ENCODE results near the gene RMDN2.
"Not testable (repeated sequence)": the region's sequence is repeated elsewhere in the genome, so short reads cannot be mapped to it uniquely, and the experiment has no call there.

RMDN2 gene

GRCh38 chr2:37898448-37898847, 26.6 kb upstream of the RMDN2 start:
- DNase-seq (ENCODE audit: low read depth) = no peak

GRCh38 chr2:37902991-37903390, 22.1 kb upstream of the RMDN2 start:
- DNase-seq (ENCODE audit: low read depth) = no peak

DNA sequence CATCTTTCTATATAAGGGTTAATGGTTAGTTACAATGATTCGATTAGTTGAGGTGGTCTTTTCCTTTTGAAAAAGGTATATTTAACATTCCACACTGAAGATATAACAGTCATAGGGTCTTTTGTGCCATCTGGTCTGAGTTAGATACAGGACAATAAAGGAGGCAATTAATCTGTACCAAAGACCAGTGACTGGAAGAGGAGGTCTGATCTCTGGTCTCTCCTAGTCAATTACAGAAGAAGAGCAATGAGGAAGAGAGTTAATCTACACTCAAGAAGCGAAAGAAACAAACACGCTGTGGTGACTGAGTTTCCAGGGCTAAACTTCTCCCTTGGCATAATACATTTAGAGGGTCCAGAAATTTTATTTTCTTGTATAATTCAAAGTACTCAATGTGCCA, 20.7 kb upstream of the RMDN2 start:
- no peak for DNase-seq (ENCODE audit: low read depth)

- no peak for DNase-seq (ENCODE audit: low read depth)
These were observed 20.1 kb upstream of the RMDN2 start for GRCh38 chr2:37904993-37905392.

- no peak for DNase-seq (ENCODE audit: low read depth)
These were observed 19.0 kb upstream of the RMDN2 start for GRCh38 chr2:37906131-37906530.

DNA sequence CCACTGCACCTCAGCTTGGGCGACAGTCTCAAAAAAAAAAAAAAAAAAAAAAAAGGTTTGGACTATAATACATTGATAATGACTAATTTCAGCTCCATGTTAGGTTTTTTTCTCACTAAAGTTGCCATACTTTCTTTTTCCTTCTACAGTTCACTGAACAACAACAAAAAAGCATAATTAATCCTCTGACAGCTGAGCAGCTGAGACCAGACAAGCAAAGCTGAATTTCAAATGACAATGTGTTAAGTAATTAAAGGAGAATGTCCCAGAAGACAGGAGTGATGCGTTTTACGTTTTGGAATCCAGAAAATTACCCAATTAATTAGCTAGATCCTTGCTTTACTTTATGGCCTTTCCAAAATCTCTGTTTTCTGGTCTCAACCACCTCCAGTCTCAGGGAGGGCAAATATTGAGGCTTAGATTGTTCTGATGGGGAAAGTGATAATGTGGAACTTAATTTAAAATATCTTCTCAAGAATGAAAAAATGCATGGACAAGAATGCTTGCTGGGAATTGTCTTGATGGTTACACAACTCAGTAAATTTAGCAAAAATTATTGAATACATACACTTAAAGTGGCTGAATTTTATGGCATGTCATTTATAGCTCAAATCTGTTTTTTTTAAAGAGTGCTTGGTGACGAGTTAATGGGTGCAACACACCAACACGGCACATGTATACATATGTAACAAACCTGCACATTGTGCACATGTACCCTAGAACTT, 17.4 kb upstream of the RMDN2 start:
- no peak for DNase-seq (ENCODE audit: low read depth)

GRCh38 chr2:37911296-37911873, 13.7 kb upstream of the RMDN2 start:
- DNase-seq (ENCODE audit: low read depth) = no peak

- DNase-seq (ENCODE audit: low read depth) = no peak
These were observed 13.0 kb upstream of the RMDN2 start for GRCh38 chr2:37912056-37912455.

- DNase-seq (ENCODE audit: low read depth) = no peak
These were observed 12.5 kb upstream of the RMDN2 start for GRCh38 chr2:37912616-37913015.

DNA sequence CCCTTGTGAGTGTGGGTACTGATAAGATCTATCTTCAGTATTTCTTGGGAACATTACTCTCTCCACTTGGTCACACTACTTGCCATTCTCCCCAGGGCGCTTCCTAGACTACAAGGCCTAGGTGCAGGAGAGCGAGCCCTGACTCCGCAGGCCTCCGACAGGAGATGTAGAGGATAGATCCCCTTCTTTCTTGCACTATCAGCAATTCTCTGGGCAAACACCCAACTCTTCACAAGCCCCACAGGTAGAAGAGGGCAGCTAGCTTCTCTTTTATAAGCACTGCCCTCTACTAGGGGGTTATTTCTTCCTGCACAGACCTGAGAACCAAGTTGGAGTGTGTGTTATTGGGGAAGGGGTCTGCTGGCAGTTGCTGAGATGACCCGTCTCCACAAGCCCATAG, 10.7 kb upstream of the RMDN2 start:
- no peak for DNase-seq (ENCODE audit: low read depth)

DNA sequence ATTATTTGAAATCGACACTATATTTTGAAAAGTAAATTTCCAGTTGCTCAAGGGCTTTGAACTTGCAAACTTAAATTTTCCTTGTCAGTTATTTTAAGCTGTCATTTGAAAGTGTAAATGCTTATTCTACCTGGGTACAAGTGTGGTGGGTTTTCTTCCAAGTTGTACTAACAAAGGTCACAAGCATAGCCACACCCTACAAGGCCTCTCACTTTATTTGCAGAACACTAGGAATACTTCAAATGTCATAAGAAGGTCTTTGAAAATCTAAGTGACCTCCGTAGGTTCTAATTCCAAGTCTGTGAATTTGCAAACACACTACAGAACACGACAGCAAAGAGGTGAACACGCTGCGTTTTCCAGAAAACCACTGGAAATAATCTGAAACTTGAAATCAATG, 9.3 kb upstream of the RMDN2 start:
- DNase-seq (ENCODE audit: low read depth) = no peak

- DNase-seq (ENCODE audit: low read depth) = no peak
These were observed 8.5 kb upstream of the RMDN2 start for GRCh38 chr2:37916512-37917082.

DNA sequence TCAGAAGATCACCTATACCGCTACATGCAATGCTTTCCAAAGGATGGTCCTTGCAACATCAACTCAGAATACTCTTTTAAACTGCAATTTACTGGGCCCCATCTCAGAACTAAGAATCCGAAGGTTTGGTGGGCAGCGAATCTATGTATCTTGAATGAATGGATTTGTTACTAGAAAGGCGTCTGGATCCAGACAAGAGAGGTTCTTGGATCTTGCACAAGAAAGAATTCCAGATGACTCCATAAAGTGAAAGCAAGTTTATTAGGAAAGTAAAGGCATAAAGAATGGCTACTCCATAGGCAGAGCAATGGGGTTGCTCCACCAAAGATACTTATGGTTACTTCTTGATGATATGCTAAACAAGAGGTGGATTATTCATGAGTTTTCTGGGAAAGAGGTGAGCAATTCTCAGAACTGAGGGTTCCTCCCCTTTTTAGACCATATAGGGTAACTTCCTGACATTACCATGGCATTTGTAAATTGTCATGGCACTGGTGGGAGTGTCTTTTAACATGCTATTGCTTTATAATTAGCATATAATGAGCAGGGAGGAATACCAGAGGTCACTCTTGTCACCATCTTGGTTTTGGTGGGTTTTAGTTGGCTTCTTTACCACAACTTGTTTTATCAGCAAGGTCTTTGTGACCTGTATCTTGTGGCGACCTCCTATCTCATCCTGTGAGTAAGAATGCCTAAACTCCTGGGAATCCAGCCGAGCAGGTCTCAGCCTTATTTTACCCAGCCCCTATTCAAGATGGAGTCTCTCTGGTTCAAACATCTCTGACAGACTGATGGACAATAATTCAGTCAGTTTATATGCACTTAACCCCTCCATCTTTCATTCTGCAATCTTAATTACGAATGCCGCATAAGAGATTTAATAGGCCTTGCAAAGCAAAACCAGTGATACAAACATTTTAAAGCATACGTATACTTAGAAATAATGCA, 7.5 kb upstream of the RMDN2 start:
- DNase-seq (ENCODE audit: low read depth) = no peak

DNA sequence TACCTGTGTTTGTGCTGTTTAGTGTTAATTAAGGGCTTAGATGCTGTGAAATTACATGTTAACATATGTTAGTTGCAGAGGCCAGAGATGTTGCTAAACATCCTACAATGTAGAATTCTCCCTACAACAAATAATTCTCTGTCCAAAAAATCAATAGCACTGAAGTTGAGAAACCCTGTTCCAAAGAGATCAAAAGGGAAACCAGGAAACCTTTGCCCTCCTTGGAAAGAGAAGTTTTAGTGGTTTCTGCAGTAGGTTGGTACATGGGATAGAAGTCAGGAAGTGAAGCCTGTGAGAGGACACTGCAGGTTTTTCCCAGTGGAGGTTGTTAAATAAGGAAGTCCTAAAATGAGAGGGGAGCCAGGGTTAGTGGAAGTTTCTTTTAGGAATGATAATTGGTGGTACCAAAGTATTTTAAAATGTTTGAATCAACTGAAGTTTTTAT, 6.3 kb upstream of the RMDN2 start:
- DNase-seq (ENCODE audit: low read depth) = no peak

GRCh38 chr2:37919631-37920032, 5.5 kb upstream of the RMDN2 start:
- DNase-seq (ENCODE audit: low read depth) = no peak

GRCh38 chr2:37920570-37920969, 4.5 kb upstream of the RMDN2 start:
- no peak for DNase-seq (ENCODE audit: low read depth)

DNA sequence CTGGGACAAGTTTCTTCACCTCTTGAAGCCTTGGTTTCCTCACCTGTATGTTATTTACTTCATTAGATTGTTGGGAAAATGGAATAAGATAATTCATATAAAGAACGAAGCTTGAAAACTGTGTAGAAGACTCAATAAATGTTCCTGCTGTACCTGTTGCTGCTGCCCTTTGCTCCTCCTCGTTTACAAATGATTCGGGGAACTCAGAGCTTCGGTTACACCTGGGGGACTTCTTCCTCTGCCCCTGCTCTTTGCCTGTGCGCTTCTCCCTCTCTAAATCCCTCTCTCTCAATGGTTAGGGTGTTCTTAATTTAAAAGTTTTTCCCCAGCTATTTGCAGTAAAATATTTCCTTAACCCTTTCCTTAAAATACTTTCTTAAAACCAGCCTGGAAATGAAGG, 3.3 kb upstream of the RMDN2 start:
- no peak for DNase-seq (ENCODE audit: low read depth)

GRCh38 chr2:37923308-37924055, 1.6 kb upstream of the RMDN2 start:
- DNase-seq (ENCODE audit: low read depth) = no peak

DNA sequence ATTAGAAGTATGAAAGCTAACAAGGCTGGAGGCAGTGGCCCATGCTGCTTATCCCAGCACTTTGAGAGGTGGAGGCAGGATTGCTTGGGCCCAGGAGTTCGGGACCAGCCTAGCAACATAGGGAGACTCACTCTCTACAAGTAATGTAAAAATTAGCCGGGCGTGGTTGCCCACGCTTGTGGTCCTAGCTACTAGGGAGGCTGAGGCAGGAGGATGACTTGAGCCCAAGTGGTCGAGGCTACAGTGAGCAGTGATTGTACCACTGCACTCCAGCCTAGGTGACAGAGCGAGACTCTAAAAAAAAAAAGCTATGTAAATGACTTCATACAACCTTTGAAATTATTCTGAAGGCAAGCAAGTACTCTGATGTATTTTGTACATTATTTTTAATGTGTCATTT, 1.5 kb downstream of the RMDN2 start:
- no peak for DNase-seq (ENCODE audit: low read depth)

DNA sequence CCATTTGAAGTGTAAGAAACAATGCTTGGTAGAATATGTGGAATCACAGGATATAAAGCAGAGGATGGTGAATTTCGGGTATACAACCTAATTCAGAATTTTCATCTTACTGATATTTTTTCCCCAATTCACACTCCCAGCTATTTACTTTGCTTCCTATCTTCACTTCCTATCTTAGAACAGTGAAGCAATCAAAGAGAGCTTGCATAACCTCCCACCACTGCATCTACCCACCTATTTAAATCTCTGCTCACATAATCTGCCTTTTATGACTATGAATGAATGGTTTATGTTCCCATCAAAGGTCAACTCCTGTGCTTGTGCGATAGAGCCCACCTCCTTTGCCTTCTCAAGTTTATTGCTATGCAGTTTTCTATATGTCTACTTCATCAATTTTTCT, 3.3 kb downstream of the RMDN2 start:
- DNase-seq (ENCODE audit: low read depth) = no peak

DNA sequence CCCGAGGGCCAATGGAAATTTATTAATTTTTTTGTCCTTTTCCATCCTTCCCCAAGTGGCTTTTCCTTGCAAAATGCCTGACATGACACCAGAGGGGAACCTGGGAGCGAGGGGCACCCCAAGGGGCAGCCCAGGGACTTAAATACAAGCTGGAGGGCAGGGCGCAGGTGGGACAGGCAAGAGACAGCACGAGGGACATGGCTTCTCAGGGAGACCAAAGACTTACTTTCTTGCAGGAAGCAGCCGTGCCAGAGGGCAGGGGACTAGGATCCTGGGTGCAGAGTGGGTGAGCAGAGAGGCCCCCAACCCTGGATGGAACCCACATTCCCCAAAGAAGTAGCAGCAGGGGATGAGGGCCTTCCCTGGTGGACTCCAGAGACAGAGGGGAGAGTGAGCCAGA, 5.3 kb downstream of the RMDN2 start:
- not testable (repeated sequence) for DNase-seq (ENCODE audit: low read depth)

DNA sequence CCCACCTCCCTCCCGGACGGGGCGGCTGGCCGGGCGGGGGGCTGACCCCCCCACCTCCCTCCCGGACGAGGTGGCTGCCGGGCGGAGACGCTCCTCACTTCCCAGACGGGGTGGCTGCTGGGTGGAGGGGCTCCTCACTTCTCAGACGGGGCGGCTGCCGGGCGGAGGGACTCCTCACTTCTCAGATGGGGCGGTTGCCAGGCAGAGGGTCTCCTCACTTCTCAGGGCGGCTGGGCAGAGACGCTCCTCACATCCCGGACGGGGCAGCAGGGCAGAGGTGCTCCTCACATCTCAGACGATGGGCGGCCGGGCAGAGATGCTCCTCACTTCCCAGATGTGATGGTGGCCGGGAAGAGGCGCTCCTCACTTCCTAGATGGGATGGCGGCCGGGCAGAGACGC, 7.8 kb downstream of the RMDN2 start:
- not testable (repeated sequence) for DNase-seq (ENCODE audit: low read depth)

All from stimulated activated CD8-positive, alpha-beta memory T cell treated with anti-CD3 and anti-CD28 coated beads, Interleukin-12 subunit alpha, Interleukin-12 subunit beta, amount 100 ng/mL, for 4 hours (primary cell).